GM20000 (cell line): Measurements from ENCODE around the gene ERRFI1.
A peak's percentile ranks its signal among the peaks of the same experiment; 100 is the strongest.
"Not testable (repeated sequence)": the region's sequence is repeated elsewhere in the genome, so short reads cannot be mapped to it uniquely, and the experiment has no call there.

Source experiments
- DNase-seq: peaks from one replicate; pipeline ENCODE4 v3.0.0; 2012; ENCODE audit warnings: low spot score
- TF ChIP-seq, protein P1 (sequence below): IDR thresholded peaks from 2 replicates; pipeline ENCODE4 v1.5.1; 2012; ENCODE audit warnings: mild to moderate bottlenecking, control low read depth; ENCODE audit errors: extremely low read depth, missing control alignments

ERRFI1 gene, protein sequence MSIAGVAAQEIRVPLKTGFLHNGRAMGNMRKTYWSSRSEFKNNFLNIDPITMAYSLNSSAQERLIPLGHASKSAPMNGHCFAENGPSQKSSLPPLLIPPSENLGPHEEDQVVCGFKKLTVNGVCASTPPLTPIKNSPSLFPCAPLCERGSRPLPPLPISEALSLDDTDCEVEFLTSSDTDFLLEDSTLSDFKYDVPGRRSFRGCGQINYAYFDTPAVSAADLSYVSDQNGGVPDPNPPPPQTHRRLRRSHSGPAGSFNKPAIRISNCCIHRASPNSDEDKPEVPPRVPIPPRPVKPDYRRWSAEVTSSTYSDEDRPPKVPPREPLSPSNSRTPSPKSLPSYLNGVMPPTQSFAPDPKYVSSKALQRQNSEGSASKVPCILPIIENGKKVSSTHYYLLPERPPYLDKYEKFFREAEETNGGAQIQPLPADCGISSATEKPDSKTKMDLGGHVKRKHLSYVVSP

DNA sequence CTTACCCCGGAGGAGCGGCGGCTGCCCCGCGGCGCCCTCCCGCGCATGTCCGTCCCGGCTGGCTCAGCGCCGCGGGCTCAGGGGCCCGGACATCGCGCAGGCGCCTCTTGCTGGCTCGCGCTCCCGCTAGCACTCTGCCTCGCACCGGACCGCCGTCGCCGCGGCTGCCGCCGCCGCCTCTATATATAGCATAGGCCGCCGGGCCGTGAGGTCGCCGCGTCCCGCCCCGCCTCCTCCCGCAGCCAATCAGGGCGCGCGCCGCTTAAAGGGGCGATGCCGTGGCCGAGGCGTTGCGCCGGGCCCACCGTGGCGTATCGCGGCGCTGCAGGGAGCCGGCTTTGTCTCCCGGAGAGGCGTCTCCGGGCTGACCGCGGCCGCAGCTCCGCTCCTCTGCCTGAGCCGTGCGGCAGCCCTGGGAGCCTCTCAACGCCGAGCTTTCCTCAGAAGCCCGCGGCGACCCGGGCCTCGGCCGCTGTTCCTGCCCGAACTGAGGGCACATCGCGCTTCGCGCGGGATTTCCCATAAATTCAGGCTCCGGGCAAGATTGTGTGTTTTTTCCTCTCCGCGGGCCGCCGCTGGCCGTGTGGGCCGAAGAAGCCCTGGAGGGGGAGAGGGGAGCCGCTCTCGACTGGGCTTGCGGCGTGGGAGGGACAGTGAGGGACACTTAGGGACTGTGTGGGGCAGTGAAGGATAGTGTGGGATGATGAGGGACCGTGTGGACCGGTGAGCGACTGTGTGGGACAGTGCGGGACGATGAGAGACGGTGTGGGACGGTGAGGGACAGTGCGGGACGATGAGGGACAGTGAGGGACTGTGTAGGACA lies at the start of gene ERRFI1:
ERRFI1 (minus strand) TSS at position 157 of the 823 bp plus-strand sequence. CDS start 10,690 bp downstream, outside the sequence.
- peak; percentile 96 for DNase-seq
- TF ChIP-seq, protein P1, sequence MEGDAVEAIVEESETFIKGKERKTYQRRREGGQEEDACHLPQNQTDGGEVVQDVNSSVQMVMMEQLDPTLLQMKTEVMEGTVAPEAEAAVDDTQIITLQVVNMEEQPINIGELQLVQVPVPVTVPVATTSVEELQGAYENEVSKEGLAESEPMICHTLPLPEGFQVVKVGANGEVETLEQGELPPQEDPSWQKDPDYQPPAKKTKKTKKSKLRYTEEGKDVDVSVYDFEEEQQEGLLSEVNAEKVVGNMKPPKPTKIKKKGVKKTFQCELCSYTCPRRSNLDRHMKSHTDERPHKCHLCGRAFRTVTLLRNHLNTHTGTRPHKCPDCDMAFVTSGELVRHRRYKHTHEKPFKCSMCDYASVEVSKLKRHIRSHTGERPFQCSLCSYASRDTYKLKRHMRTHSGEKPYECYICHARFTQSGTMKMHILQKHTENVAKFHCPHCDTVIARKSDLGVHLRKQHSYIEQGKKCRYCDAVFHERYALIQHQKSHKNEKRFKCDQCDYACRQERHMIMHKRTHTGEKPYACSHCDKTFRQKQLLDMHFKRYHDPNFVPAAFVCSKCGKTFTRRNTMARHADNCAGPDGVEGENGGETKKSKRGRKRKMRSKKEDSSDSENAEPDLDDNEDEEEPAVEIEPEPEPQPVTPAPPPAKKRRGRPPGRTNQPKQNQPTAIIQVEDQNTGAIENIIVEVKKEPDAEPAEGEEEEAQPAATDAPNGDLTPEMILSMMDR: no peak

DNA sequence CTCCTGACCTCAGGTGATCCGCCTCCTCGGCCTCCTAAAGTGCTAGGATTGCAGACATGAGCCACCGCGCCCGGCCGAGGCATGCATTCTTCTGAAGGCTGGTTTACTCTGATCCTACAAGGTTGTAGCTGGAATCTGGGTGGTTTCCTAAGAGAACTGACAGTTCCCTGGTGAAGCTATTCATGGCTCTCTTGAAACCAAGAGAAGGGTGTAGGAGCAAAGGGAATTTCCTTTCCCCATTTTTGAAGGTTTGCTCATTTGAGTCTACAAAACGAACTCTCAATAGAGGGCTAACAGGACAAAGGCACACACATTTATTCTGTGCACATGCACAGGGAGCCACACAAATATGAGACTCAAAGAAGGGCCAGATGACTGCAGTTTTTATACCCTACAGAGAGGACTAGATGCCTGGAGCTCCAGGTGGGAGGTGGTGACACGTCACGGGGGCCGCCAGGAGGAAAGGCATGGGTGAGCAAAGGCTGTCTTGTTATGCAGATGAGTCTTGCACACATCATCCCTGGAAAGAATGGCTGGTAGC lies 49.5 kb upstream of the ERRFI1 start:
- DNase-seq: no peak
- TF ChIP-seq, protein P1: no peak

DNA sequence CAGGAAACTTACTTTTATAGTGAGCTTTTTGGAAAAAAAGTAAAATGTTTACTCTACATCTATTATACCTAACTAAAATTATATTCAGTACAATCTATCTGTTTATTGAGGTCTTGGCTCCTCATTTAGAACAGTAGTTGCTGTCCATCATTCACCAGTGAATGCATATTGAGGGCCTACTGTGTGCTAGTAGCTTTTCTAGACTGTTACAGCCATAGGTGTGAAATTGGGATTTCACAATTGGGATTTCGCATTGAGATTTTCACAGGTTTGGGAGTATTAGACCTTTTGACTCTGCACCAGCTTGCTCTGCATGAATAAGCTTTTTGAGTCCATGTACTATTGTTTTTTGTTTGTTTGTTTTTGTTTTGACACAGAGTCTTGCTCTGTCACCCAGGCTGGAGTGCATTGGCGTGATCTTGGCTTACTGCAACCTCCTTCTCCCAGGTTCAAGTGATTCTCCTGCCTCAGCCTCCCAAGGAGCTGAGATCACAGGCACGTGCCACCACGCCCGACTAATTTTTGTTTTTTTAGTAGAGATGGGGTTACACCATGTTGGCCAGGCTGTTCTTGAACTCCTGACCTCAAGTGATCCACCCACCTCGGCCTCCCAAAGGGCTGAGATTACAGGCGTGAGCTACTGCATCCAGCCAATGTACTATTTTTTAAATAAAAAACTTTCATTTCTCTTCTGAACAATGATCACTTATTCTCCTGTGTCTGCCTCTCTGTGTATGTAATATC lies 47.2 kb upstream of the ERRFI1 start:
- TF ChIP-seq, protein P1: no peak
- DNase-seq: no peak

DNA sequence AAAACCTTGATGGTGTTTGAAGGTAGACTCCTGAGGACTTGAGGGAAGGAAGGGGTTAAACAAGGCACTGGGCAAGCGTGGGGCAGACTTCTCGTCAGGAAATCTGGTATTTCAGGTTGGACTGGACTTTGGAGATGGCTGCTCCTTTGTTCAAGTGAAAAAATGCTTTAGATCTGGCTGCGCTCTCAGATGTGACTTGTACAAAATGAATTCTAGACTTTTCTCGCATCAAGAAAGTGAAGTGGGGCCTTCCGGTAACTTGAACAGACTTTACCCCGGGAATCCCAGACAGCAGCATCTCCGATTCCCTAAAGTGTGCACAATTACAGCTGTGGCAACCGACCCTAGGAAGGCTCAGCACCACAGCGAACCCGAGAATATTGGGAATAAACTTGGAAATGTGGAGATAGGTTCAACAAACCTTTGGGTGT lies 44.3 kb upstream of the ERRFI1 start:
- DNase-seq: no peak
- TF ChIP-seq, protein P1: no peak

DNA sequence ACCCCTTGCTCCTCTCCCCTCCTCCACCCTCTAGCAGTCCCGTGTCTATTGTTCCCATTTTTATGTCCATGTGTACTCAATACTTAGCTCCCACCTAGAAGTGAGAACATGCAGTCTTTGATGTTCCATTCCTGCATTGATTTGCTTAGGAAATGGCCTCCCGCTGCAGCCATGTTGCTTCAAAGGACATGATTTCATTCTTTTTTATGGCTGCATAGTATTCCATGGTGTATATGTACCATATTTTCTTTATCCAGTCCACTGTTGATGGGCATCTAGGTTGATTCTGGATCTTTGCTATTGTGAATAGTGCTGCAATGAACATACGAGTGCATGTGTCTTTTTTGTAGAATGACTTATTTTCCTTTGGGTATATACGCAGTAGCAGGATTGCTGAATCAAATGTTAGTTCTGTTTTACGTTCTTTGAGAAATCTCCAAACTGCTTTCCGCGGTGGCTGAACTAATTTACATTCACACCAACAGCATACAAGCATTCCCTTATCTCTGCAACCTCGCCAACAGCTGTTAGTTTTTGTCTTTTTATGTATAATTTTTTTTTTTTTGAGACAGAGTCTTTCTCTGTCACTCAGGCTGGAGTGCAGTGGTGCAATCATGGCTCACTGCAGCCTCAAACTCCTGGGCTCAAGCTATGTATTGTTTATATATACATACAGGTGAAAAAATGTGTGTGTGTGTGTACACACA lies 43.7 kb upstream of the ERRFI1 start:
- DNase-seq: not testable (repeated sequence)

DNA sequence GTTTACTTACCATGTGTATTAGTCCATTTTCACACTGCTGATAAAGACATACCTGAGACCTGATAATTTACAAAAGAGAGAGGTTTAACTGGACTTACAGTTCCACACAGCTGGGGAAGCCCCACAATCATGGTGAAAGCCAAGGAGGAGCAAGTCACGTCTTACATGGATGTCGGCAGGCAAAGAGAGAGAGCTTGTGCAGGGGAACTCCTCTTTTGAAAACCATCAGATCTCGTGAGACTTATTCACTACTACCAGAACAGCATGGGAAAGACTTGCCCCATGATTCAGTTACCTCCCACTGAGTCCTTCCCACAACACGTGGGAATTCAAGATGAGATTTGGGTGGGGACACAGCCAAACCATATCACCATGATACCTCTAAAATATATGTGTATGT lies 39.3 kb upstream of the ERRFI1 start:
- no peak for DNase-seq
- TF ChIP-seq, protein P1: no peak
